Glutamatergic neuron (in vitro differentiated cells): Measurements from ENCODE around the gene CYP2W1. TPM values are rescaled to one million over a fixed set of nuclear protein-coding genes. Genes with fewer than 3 reads are reported as not detected.

Source experiments
- DNase-seq: peaks from one replicate; pipeline ENCODE4 v3.0.0; 2022
- H3K27ac Mint-ChIP-seq: one replicate; pipeline ENCODE4 v1.8.0; 2020; ENCODE audit warnings: mild to moderate bottlenecking, mixed read lengths, inconsistent platforms; ENCODE audit not compliant: unreplicated experiment
- H3K27me3 Mint-ChIP-seq: one replicate; pipeline ENCODE4 v1.8.0; 2020; ENCODE audit warnings: mild to moderate bottlenecking, moderate library complexity, mixed read lengths, inconsistent platforms; ENCODE audit not compliant: unreplicated experiment
- H3K36me3 Mint-ChIP-seq: one replicate; pipeline ENCODE4 v1.8.0; 2020; ENCODE audit warnings: mild to moderate bottlenecking, mixed read lengths, inconsistent platforms; ENCODE audit not compliant: unreplicated experiment
- H3K4me1 Mint-ChIP-seq: one replicate; pipeline ENCODE4 v1.8.0; 2020; ENCODE audit warnings: mild to moderate bottlenecking, low read depth, mixed read lengths, inconsistent platforms; ENCODE audit not compliant: unreplicated experiment
- H3K4me3 Mint-ChIP-seq: one replicate; pipeline ENCODE4 v1.8.0; 2020; ENCODE audit warnings: mild to moderate bottlenecking, mixed read lengths, inconsistent platforms; ENCODE audit not compliant: unreplicated experiment
- H3K9me3 Mint-ChIP-seq: one replicate; pipeline ENCODE4 v1.8.0; 2020; ENCODE audit warnings: mild to moderate bottlenecking, moderate library complexity, mixed read lengths, inconsistent platforms; ENCODE audit not compliant: unreplicated experiment
- CTCF ChIP-seq: fragments of 200-600 bp; sonication (generic); IDR thresholded peaks from one replicate; pipeline ENCODE4 v1.5.0; 2021; ENCODE audit not compliant: partially characterized antibody, unreplicated experiment
- total RNA-seq: library from RNA; stranded (reverse); fragmentation: NEBNext Ultra II Directional; extraction: Animal tissue kit (Norgen Biotek cat#: 25700); gene quantifications from one replicate; pipeline ENCODE4 v1.2.1, GENCODE V29; 2021; ENCODE audit not compliant: unreplicated experiment

Gene CYP2W1
- total RNA-seq, 1 donor from 2014 or later: 1.3 TPM

- Mint-ChIP-seq H3K27me3 (peaks cover 12% of the 10 kb centered on the region), H3K4me1 (peaks cover 33% of the 10 kb centered on the region), H3K27ac (no peak overlapping the region), H3K4me3 (peak overlapping the region; percentile 74), H3K9me3 (peaks cover 14% of the 10 kb centered on the region), H3K36me3 (peaks cover 5% of the 10 kb centered on the region)
- no peak for TF ChIP-seq CTCF
- DNase-seq: no peak
These were observed 41.4 kb downstream of the CYP2W1 start for GRCh38 chr7:1024331-1024841.

- H3K4me1 Mint-ChIP-seq: peaks cover 36% of the 10 kb centered on the region
- peak overlapping the region; percentile 55 for H3K27ac Mint-ChIP-seq
- H3K4me3 Mint-ChIP-seq: peak overlapping the region; percentile 38
- H3K27me3 Mint-ChIP-seq: peaks cover 12% of the 10 kb centered on the region
- H3K9me3 Mint-ChIP-seq: peaks cover 14% of the 10 kb centered on the region
- H3K36me3 Mint-ChIP-seq: peaks cover 5% of the 10 kb centered on the region
- DNase-seq: peak; percentile 58
- no peak for TF ChIP-seq CTCF
These were observed 42.1 kb downstream of the CYP2W1 start for GRCh38 chr7:1024876-1025742.

- peaks cover 36% of the 10 kb centered on the region for H3K4me1 Mint-ChIP-seq
- H3K27me3 Mint-ChIP-seq: peaks cover 13% of the 10 kb centered on the region
- H3K4me3 Mint-ChIP-seq: peak overlapping the region; percentile 35
- peak overlapping the region; percentile 92 for H3K27ac Mint-ChIP-seq
- no peak for TF ChIP-seq CTCF
- no peak for DNase-seq
- peaks cover 5% of the 10 kb centered on the region for H3K36me3 Mint-ChIP-seq
- H3K9me3 Mint-ChIP-seq: peaks cover 14% of the 10 kb centered on the region
These were observed 43.0 kb downstream of the CYP2W1 start for GRCh38 chr7:1025743-1026581.

DNA sequence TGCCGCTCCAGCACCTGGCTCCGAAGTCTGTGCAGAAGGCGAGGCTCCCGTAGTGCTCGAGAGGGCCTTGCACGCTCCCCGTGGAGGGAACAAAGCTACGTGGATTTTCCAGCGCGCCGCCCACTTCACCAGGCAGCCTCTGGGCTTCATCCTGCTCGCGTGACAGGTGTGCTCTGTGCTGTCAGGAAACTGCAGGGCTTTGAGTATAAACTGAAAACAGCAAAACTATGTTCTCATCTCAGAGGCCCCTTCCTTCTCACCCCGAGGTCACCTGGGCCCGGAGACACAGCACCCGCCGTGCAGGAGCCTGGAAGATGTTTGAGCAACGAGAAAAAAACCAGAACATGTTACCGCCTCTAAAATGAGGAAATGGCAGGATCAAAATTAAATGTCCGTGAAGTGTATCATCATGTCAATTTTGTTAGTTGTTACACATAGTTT, 43.8 kb downstream of the CYP2W1 start:
- DNase-seq: no peak
- Mint-ChIP-seq H3K27ac (peak overlapping the region; percentile 92), H3K9me3 (peaks cover 14% of the 10 kb centered on the region), H3K4me3 (peak overlapping the region; percentile 35), H3K27me3 (peaks cover 13% of the 10 kb centered on the region), H3K4me1 (peaks cover 35% of the 10 kb centered on the region), H3K36me3 (no peaks in the 10 kb centered on the region)
- no peak for TF ChIP-seq CTCF
